HepG2 (cell line): ENCODE results near the gene IMMP1L. TPM values are rescaled to one million over a fixed set of nuclear protein-coding genes. Genes with fewer than 3 reads are reported as not detected.

Experiments used
- EZH2 ChIP-seq: conservative IDR thresholded peaks from 2 replicates; pipeline ENCODE4 v1.6.1; 2012; ENCODE audit warnings: mild to moderate bottlenecking, low read depth, low read length, moderate library complexity
- FOXP1 ChIP-seq, 2 experiments: fragments of 450-650 bp in 1 of 2; IDR thresholded peaks; 2 replicates each; pipeline ENCODE4 v1.6.1; 2017 to 2018; ENCODE audit warnings: antibody characterized with exemption in 1 of 2
- PAF1 ChIP-seq: IDR thresholded peaks from 2 replicates; pipeline ENCODE4 v1.6.1; 2016; ENCODE audit warnings: missing genetic modification reagents, missing compliant biosample characterization
- RAD21 ChIP-seq: fragments of 450-650 bp; formaldehyde crosslinking; IDR thresholded peaks from 2 replicates; pipeline ENCODE4 v1.5.0; 2020; ENCODE audit warnings: mild to moderate bottlenecking
- SNAPC4 ChIP-seq: sonication (generic); formaldehyde crosslinking; IDR thresholded peaks from 2 replicates; pipeline ENCODE4 v1.4.0; 2020; ENCODE audit warnings: mild to moderate bottlenecking, missing genetic modification reagents
- SOX5 ChIP-seq: IDR thresholded peaks from 2 replicates; pipeline ENCODE4 v1.6.1; 2016; ENCODE audit warnings: borderline replicate concordance
- TBL1XR1 ChIP-seq: fragments of 150-350 bp; IDR thresholded peaks from 2 replicates; pipeline ENCODE4 v1.6.1; 2014; ENCODE audit warnings: borderline replicate concordance, low read length; ENCODE audit not compliant: partially characterized antibody
- TSC22D2 ChIP-seq: sonication (generic); formaldehyde crosslinking; IDR thresholded peaks from 2 replicates; pipeline ENCODE4 v1.5.1; 2020; ENCODE audit warnings: missing genetic modification reagents, mild to moderate bottlenecking, borderline replicate concordance
- WIZ ChIP-seq: sonication (generic); formaldehyde crosslinking; IDR thresholded peaks from 2 replicates; pipeline ENCODE4 v1.5.1; 2020; ENCODE audit warnings: mild to moderate bottlenecking, missing genetic modification reagents
- ZBTB40 ChIP-seq, 2 experiments: fragments of 450-650 bp in 1 of 2; sonication (generic) in 1 of 2; formaldehyde crosslinking in 1 of 2; IDR thresholded peaks; 2 replicates each; pipeline versions ENCODE4 v1.6.1 to v1.8.0; 2016 to 2022; ENCODE audit warnings: antibody characterized with exemption in 1 of 2, mild to moderate bottlenecking in 1 of 2, missing genetic modification reagents in 1 of 2
- ZNF839 ChIP-seq: sonication (generic); formaldehyde crosslinking; IDR thresholded peaks from 2 replicates; pipeline ENCODE4 v1.4.0; 2020; ENCODE audit warnings: missing genetic modification reagents, mild to moderate bottlenecking, borderline replicate concordance
- ZSCAN25 ChIP-seq: sonication (generic); formaldehyde crosslinking; IDR thresholded peaks from 2 replicates; pipeline ENCODE4 v1.8.0; 2022; ENCODE audit warnings: mild to moderate bottlenecking, missing genetic modification reagents
- polyA plus RNA-seq, 8 experiments: library from polyadenylated mRNA; depleted of rRNA in 3 of 8; stranded (reverse) in 7 of 8; unstranded in 1 of 8; fragments of >200 nt; fragmentation: Illumina TruSeq in 4 of 8; extraction: Trizol in 4 of 8; gene quantifications; 2 replicates each; pipeline versions ENCODE4 v1.2.1 to v1.2.3, GENCODE V29; 2011 to 2016; ENCODE audit warnings: low read depth in 4 of 8, missing spikeins in 1 of 8, mixed read lengths in 1 of 8; ENCODE audit not compliant: insufficient read depth in 1 of 8
- total RNA-seq, 5 experiments: library from RNA; depleted of rRNA; stranded (reverse); fragments of >200 nt; fragmentation: Illumina TruSeq; extraction: Trizol; gene quantifications; 2 replicates each; pipeline ENCODE4 v1.2.3, GENCODE V29; 2016; ENCODE audit warnings: low read depth in 1 of 5
- TF ChIP-seq, protein P1 (sequence below): IDR thresholded peaks from 2 replicates; pipeline ENCODE4 v1.6.1; 2016; ENCODE audit warnings: missing genetic modification reagents, missing compliant biosample characterization

The IMMP1L gene
- total and polyA plus RNA-seq, 2 of the 13 experiments (the other 11 are each of a cell fraction or from before 2014, with no cell fraction given) = 42.4 to 57.9 TPM

DNA sequence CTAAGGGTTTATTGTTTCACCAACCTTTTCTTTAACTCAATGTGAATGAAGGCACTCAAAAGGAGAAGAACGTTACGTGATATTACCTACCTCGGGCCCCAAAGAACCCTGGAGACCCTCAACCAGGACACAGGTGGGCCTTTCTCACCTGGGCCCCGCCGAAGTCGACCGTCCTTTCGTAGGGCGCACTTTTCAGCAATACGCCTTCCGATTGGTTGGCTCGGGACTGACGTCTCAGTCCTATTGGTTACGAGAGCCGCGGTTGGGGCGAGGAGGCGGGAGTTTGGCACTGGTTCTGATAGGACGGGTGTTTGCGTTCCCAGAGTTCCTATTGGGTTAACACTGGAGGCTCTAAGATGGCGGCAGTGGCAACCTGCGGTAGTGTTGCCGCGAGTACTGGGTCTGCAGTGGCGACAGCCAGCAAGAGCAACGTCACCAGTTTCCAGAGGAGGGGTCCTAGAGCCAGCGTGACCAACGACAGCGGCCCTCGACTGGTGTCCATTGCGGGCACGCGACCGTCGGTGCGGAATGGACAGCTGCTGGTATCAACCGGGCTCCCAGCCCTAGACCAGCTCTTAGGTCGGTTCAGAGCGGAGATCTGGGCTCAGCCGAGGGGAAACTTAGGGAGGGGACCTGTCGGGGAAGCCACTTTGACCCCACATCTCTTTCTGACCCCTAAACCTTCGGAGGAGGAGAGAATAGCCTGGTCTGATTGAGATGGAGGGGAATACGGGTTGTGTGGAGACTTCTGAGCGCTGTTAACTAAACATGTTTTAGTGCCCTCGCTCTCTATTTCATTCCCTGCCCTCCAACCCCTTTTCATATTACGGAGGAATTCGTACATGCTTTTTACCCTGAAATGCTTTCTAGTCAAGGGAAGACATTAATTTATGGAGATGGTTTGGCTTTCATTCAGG lies at the start of gene IMMP1L, which contains the start of gene ELP4 (continued):
- TF ChIP-seq FOXP1 (IDR thresholded peaks at IDR 0.05) = no peak
- no peak for TF ChIP-seq FOXP1 (CRISPR knock-in tag; IDR thresholded peaks at IDR 0.05)
- TF ChIP-seq TSC22D2 (CRISPR knock-in tag) = no peak; the same call in 1 of the 2 replicates
- TF ChIP-seq EZH2 = no peak
- TF ChIP-seq, protein P1, sequence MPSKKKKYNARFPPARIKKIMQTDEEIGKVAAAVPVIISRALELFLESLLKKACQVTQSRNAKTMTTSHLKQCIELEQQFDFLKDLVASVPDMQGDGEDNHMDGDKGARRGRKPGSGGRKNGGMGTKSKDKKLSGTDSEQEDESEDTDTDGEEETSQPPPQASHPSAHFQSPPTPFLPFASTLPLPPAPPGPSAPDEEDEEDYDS = peak; percentile 87
- peak; percentile 56; the same call in 1 of the 2 replicates for TF ChIP-seq WIZ
- TF ChIP-seq ZSCAN25 = no peak
- TF ChIP-seq ZBTB40 (IDR thresholded peaks at IDR 0.05) = no peak
- TF ChIP-seq ZBTB40 (CRISPR knock-in tag; IDR thresholded peaks at IDR 0.05) = peak; percentile 66; the same call in 1 of the 2 replicates
- TF ChIP-seq SNAPC4 (CRISPR knock-in tag) = no peak
- no peak for TF ChIP-seq SOX5 (CRISPR knock-in tag)
- no peak for TF ChIP-seq PAF1
- TF ChIP-seq TBL1XR1 = no peak
- no peak for TF ChIP-seq RAD21 (CRISPR knock-in tag)
- TF ChIP-seq ZNF839 (CRISPR knock-in tag) = peak; percentile 79; the same call in 1 of the 2 replicates
